HG03558 (cell line): ENCODE results near the gene LILRB4.
"Not testable (repeated sequence)": the region's sequence is repeated elsewhere in the genome, so short reads cannot be mapped to it uniquely, and the experiment has no call there.

Experiments used
- ATAC-seq: cut with Tn5 transposase; IDR thresholded peaks from one replicate; pipeline ENCODE4 v1.9.1; 2021; ENCODE audit warnings: moderate number of reproducible peaks; ENCODE audit not compliant: unreplicated experiment; ENCODE audit errors: extremely low read depth

LILRB4 gene

GRCh38 chr19:54646331-54646841, 16.4 kb upstream of the LILRB4 start:
- ATAC-seq = no peak

- ATAC-seq = no peak
Observed at GRCh38 chr19:54648129-54648528, 14.7 kb upstream of the LILRB4 start.

DNA sequence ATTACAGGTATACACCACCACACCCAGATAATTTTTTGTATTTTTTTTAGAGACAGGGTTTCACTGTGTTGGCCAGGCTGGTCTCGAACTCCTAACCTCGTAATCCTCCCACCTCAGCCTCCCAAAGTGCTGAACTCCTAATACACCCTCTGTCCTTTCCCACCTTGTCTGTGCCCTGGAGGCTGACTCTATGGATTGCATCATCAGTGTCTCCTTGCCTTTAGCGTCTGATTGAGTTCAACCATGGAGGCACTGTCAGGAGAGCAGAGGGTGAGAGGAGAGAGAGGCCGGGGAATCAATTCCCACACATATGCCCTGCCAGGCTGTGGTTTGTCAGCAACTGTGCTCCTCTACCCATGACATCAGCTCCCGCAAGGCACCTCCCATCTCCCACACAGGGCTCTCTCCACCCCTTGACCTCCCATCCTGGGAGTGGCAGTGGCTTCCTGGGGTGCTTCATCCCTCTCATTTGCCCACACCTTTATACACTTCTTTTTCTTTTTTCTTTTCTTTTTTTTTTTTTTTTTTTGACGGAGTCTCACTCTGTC, 12.6 kb upstream of the LILRB4 start:
- no peak for ATAC-seq

DNA sequence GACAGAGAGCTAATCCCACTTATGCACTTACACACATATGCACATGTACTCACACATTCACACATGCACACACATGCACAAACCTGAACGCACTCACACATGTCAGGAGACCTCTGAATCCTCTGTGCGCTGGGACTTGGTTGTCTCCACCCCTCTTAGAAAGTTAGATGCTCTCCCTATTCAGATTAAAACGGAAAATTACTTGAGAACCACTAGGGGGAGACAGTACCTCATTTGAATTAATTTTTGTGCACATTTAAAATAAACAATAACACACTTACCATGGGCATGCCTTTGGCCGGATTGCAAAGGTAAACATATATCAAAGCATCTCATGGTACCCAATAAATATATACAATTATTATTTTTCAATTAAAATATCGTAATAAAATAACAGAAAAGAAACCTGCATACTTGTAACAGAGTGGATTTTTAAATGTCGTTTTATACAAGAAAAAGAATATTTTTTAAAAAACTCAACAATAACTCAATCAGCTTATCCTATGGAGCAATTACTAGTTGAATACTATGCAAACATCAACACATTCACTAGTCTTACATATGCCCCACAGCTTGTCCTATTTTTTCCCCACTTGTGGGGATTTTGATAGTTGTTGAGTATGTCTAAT, 9.5 kb upstream of the LILRB4 start:
- no peak for ATAC-seq

- ATAC-seq = no peak
Observed at GRCh38 chr19:54654447-54655321, 8.1 kb upstream of the LILRB4 start.

DNA sequence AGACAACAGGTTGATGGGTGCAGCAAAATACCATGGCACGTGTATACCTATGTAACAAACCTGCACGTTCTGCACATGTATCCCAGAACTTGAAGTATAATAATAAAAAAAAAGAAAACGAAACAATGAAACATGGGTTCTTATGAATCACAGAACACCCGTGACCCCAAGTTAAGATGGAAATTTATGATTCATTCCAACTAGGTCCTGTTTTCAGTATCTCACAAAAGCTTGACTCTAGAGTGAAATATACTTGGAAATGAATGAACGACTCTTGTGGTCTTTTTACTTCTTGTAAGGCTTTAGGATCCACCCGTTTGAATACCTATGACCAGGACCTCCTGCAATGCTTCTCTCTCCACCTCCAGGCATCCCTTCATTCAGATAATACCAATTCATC, 3.5 kb upstream of the LILRB4 start:
- ATAC-seq = no peak

DNA sequence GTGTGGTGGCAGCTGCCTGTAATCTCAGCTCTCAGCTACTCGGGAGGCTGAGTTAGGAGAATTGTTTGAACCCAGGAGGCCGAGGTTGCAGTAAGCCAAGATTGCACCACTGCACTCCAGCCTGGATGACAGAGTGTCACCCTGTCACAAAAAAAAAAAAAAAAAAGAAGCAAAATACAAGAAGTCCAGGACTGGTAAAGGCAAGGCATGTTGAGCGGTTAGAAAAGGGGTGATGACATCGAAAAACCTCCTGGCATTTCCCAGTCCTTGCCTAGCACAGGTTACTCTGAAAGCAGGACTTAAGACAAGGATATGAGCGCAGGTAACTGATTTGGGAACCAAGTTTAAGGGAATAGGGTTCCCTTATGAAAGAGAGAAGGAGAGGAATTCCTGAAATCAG, 2.5 kb upstream of the LILRB4 start:
- ATAC-seq = no peak

DNA sequence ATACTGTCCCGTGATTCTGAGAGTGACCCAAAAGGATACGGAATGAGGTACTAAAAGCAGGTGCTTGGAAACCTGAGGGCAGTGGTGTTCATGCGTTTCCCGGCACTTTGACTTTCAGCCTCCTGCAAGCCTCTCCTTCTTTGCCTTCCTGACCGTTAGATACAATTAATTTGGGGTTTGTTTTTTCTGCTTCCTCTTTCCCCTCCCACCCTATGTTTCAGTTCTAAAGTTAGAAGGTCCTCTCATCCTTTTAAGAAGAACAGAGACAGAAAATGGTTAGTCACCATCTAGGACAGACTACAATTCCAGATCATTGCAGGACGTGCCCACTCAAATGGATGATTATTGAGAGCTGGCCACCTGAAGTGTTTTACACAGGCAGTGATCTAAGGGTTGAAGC, 1.8 kb upstream of the LILRB4 start:
- ATAC-seq = no peak

- ATAC-seq = no peak
Observed at GRCh38 chr19:54661846-54662481, 821 bp upstream of the LILRB4 start.

- no peak for ATAC-seq
Observed at GRCh38 chr19:54665530-54665929, 2.7 kb downstream of the LILRB4 start.

- no peak for ATAC-seq
Observed at GRCh38 chr19:54667217-54667616, 4.4 kb downstream of the LILRB4 start.

DNA sequence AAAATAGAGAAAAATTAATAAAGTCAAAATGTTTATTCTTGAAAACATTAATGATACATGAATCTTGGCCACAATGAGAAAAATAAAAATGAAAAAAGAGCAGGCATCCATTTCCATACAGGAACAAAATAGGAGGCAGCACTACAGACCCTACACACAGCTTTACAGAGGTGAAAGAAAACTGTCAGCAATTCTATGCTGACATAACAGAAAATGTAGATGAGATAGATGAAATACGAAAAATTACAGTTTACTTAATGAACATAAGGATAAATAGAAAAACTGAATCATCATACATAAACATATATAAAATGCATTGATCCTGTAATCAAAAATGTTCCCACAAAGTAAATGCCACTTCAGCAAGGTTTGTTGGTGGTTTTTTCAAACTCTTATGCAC, 5.6 kb downstream of the LILRB4 start:
- no peak for ATAC-seq

DNA sequence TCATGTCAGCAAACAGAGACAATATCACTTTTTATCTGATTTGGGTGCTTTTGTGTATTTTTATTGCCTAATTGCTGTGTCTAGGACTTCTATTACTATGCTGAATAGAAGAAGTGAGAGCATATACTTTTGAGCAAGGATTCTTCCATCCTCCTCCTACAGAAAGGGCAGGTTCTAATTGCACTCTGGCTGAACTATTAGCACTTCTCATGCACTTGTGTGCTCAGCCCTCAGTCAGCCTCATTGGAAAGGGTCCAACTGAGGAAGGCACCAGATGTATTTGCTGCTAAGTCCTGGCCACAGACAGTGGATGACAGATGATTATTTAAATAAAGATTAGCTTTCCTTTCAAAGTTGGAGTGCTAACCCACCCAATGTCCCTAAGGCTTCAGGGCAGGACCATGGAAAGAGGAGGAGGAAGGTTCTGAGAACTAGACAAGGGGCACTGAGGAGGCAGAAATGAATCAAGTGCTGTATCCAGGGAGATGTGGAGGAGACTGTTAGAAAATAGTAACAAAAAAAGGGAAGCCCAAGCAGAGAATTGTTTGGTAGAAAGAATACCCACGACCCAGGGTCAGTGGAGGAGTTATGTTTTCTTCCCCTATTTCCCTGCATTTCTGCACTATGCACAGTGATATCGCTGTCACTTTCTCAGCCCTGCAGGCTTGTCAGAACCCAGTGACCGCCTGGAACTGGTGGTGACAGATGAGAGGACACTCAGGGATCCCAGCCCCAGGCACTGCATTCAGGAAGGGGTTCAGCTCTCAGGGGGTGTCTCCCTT, 8.0 kb downstream of the LILRB4 start:
- ATAC-seq = no peak

GRCh38 chr19:54673222-54673621, 10.4 kb downstream of the LILRB4 start:
- no peak for ATAC-seq

GRCh38 chr19:54674021-54674617, 11.3 kb downstream of the LILRB4 start:
- ATAC-seq = no peak

DNA sequence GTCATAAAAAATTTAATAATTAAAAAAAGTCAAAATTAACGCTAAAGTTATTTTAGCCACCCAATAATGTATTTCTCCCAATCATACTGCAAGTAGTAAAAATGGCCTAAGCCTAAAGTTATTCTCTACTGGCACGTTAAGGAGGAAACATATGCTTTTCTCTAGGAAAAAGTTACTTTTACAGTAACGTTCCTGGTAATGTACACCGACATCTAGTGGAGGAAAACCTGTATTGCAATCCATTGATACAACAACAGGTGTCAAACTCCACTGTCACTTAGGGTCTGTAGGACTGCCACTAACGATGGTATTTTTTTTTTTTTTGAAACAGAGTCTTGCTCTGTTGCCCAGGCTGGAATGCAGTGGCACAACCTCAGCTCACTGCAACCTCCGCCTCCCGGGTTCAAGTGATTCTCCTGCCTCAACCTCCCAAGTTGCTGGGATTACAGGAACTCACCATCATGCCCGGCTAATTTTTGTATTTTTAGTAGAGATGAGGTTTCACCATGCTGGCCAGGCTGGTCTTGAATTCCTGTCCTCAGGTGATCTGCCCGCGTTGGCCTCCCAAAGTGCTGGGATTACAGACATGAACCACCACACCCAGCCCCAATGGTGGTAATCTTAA, 13.5 kb downstream of the LILRB4 start:
- not testable (repeated sequence) for ATAC-seq

GRCh38 chr19:54677217-54677616, 14.4 kb downstream of the LILRB4 start:
- ATAC-seq = no peak

DNA sequence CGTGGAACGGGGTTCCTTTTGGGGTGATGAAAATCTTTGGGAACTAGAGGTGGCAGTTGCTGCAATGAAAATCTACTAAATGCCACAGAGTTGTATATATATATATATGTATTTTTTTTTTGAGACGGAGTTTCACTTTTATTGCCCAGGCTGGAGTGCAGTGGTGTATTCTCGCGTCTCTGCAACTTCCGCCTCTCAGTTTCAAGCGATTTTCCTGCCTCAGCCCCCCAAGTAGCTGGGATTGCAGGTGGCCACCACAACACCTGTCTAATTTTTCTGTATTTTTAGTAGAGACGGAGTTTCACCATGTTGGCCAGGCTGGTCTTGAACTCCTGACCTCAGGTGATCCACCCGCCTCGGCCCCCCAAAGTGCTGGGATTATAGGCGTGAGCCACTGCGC, 18.8 kb downstream of the LILRB4 start:
- ATAC-seq = not testable (repeated sequence)

GRCh38 chr19:54682306-54682856, 19.6 kb downstream of the LILRB4 start:
- no peak for ATAC-seq
